ENCODE results near the gene SLC9C1.

SLC9C1 gene

DNA sequence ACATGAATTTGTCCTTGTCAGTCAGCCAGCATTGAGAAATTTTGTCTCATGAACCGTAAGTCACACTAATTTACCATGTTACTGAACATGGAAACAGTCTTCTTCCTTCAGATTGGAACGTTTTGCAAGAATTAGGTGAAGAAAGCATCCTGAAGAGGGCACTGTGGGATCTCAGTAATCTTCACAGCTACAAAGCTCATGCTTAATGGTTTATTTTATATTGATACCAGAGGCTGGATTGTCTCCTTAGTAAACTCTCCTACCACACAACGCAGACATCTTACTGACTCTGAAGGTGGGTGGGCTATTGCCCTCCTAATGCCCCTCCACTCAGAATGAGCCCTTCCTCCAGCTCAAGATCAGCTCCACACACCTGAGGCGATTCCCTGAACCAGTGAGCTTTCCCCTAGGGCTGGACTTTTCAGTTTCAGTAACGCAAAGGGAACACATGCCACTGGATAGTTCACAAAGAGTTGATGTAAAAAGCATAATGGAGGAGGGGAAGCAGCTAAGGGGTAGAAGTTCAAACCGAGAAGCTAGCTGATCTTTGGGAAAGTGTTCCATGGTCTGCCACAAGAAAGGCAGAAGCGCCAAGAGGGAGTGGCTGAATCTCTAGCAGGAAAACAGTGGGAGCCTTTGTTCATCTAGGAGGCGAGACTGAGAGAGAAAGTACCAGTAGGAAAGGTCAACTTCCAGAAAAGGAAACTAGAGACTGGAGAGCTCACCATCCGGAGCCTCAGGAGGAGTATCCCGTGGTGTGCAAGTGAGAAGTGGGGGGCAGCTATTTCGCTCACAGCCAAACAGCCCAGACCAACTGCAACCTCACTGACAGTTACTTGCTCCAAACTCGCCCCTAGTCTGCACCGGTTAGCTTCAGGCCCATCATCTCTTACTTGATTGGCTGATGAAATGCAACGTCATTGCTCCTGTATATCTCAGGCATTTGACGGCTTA lies at the start of gene SLC9C1:
SLC9C1 (minus strand) TSS at position 849 of the 954 bp plus-strand sequence. CDS start 7,425 bp downstream, outside the sequence.
- peak; percentile 83 for DNase-seq

DNA sequence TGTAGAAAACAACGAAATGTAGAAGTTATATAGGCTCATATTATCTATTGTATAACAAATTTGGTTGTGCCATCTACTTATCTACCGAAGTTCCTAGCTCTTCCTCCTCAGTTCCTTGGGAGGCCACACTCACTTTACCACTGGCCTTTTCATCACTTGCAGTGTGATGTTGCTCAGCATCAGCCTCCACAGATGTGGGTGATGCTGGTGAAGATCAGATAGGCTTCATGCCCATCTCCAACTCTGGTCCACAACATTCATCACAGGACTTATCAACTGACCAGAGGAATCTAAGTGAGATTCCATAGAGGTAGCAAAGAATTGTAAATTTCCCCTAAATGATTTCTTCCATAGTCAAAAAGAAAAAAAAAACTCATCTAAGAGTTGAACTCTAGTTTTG lies 47.4 kb upstream of the SLC9C1 start:
- no peak for DNase-seq

DNA sequence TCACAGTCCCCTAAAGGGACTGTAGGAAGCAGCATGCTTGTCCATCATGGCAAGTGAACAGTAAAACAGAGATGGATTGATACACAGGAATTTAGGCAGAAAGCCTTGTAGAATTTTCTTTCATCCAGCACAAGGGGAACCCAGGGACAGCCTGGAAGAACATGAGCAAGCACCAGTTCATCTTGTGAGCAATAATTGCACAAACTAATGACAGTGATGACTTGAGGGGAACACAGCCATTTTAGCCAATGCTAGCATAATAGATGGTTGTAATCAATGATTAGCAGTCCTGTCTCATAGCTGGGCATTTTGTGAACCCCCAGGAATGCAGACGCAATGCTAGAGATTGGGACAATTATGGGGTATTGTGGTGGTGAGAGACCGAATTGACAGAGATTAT lies 45.6 kb upstream of the SLC9C1 start:
- DNase-seq: no peak

DNA sequence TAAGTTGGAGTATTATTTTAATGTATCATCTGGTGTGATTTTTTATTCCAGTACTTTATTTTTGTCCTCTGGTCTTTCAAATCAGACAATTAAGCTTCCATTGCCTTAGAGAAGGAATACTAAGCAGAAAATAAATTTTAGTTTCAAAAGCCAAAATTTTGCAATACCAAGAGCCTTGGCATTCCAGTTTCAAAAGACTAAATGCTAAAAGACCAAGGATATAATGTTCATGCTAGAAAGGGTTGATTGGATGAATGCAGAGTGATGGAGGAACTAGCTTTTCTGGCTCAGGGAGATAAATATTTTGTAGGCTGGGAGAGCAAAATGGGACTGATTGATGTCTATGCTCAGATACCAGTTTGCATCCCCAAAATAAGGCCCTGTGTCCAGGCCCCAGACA lies 45.1 kb upstream of the SLC9C1 start:
- DNase-seq: no peak

DNA sequence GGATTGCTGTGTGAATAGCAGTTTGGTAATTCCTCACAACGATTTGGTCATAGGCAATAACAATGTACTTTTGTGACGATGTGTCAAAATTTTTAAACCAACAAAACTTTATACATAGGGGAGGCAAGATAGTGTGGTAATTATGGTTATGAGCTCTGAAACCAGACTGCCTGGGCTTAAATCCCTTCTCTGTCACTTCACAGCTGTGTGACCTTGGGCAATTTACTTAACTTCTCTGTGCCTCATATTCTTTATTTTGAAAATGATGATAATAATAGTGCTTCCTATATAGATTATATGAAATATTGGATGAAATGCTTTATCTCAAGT lies 44.7 kb upstream of the SLC9C1 start:
- DNase-seq: no peak

DNA sequence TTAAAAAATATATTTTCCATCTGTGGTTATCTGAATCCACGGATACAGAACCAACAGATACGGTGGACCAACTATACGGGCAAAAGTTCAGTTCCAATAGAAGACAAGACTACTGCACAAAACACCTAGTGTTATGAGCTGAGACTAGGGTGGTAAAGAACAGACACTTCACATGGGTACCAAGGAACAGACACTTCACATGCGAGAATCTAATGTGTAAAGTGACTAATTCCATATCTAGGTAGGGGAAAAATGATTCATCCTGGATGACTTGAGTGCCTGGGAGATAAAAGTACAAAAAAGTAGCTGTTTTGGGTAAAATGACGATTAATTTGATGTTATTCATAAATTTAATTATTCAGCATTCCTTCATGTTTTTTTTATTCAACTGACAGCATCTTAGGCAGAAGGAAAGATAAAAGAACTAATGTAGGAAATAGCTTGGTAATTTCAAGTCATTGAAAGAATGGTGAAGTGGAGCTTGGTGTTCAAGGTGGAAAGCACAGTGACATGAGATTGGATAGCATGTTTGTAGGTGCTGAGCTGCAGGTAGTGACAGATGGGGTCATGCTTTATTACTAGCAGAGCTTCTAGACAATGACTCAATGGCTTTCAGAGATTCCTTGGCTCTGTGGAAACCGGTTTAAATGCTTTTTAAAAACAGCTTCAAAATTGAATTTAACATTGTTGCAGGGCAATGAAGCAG lies 44.2 kb upstream of the SLC9C1 start:
- no peak for DNase-seq

DNA sequence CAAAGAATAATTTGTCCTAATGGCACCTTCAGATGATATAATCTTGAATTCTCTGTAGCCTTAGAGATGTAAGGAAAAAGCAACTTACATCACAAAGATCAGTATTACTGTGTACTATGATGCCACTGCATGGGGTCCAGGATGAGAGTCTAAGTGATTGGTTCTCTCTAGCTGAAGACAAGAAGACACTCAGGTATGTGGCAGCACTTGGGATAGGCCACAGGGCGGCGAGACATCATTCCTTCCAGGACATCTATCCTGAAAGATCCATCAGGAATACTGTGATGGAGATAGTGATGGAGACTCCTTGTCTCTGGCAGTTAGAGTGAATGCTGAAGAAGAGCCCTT lies 41.4 kb upstream of the SLC9C1 start:
- DNase-seq: no peak

DNA sequence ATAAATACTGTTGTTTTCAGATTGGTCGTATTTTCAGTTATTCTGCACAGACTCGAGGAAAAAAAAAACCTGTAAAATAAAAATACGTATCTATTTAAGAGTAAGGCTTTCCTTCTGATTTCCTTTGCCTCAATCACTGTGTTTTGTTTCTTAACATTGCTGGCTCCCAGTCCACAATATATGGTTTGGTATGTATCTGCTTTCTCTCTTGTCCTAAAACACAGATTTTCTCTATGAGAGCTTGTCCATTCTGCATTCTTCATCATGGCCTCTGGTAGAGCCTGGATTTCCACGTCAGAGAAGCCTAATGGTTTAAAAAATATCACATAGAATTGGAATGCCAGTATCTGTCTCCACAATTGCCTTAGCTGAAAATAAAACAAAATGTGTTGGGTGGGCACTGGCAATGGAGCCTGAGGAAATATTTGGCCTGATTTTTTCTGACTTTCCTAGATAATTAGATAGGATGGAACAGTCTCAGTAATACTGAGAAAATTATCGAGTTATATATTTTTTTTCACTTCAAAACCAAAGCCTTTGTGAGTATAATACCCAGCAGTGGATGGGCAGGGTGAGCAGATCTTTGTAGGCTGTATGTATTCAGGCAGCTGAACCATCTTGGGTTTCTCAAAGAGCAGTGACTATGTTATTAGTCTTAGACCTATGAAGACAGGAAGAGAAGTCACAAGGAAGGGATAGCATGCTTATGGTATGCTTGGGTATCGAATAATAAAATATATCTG lies 40.8 kb upstream of the SLC9C1 start:
- DNase-seq: no peak

DNA sequence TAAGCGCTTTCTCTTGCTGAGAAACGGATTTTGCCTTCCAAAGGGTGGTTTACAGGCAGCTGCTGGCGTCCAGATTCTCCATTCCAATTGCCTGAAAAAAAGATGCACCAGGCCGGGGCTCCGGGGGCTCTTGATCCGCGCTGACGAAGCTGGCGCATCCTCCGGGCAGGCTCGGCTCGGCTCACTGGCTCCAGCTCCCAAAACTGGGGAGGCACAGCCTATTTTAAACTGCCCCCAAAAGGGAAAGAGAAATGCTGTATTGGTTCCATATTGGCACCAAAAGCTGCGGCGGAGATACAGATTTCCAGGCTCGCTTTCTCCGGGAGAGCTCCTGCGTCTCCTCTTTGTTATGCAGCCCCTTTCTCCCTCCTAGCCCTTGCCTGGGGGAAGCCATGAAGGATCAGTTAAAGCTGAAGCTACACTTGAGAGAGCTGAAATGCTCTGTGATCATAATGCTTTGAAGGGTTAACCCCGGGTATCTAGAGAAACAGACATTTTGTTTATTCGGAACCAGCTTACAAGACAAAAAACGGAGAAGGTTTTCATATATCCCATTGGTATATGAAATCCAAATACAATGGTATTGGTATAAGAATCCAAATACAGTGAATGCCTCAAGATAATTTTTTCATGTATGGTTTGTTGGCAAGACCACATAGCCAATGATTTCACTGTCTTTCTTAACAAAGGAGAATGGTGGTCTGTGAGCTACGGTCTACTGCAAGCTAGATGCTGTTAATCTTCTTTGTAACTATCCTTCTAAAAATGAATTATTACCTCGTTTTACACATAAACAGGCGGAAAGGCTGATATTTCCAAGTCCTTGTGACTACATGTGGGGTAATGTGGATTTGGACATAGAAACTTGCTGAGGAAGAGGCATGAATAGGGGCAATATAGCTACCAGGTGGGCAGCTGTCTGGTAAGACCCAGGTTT lies 39.6 kb upstream of the SLC9C1 start:
- DNase-seq: no peak

DNA sequence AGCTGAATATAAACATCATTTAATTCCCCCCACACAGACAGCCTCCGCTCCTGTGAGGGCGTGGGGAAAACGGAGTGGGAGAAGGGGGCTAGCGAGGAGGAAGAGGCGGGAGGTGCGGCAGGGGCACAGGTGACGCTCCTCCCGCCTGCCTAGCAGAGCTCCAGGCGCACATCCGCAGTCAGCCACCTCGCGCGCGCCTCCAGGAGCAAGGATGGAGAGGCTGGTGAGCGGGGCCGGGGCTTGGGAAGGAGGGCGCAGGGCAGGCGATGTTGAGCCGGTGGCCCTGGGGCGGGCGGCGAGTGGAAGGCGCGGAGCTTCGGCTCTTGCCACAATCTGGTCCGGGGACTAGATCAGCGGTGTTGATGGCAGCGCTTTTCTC lies 39.0 kb upstream of the SLC9C1 start, which contains the start of gene CD200:
CD200 (plus strand) TSS at position 155 of the 379 bp plus-strand sequence; CDS start at position 212, 57 bp downstream.
- DNase-seq: no peak

DNA sequence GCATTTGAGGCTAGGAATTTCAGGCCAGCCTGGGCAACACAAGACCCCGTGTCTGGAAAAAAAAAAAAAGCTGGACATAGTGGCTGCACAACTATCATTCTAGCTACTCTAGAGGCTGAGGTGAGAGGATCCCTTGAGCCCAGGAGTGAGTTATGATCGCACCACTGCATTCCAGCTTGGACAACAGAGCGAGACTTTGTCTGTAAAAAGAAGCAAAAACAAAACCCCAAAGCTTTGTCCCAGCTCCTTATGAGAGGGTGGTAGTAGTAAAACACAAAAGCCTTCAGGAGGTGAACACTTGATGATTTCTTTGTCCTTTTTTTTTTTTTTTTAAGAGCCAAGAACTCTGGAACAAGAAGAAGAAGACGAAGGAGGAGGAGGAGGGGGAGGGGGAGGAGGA lies 37.8 kb upstream of the SLC9C1 start:
- no peak for DNase-seq

DNA sequence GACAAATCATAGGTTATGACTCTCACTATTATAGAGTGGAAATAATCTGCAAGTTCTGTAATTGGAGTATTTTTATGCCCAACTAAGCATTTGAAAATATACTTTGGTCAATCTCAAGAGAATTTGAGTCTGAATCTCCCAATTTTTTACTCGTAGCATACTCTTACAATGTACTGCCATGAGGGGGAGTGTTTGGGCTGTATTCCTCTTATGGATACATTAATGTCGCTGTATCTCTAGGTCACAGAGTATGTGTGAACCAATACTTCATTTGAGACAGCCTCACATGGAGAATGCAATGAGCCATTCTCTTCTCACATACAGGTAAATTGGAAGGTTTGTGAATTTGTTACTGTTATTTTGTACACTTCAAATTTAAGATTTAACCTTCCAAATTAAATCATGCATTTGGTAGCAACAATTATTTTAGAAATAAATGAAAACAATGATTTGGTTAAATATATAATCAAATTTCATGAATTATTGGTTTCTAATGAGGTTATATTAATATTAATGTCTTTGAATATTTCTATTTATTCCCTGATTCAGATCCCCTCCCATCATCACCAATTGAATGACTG lies 33.4 kb upstream of the SLC9C1 start:
- DNase-seq: peak; percentile 73

DNA sequence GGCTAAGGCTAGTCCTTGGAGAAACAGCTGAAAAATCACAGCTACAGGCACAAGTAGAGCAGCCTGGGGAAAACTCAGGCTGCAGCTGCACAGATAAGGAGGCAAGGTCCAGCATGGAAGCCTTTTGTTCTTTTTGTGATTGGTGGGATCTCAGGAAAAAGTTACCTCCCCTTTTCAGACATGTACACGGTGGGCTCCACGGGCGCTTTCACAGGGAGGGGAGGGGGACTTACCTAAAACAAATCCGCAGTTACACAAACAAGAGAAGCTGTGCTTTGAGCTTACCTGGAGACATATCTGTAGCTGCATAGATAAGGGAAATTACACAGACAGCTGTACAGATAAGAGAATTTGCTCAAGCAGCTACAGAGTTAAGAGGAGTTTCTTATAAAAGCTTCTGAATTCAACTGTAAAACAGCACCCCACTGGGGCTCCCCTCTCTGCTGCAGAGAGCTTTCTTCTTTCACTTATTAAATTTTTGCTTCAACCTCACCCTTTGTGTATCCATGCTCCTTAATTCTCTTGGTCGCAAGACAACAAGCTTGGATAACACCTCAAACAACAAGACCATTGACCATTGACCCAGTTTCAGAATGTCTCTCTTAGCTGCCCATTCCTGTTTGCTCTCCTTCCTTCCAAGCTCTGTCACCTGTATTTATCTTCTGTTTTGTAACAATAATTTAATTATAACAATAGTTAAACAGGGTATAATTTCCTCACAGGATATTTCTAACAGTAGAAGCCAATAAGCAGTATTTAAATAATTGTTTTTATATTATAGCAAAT lies 28.0 kb upstream of the SLC9C1 start:
- DNase-seq: peak; percentile 44

DNA sequence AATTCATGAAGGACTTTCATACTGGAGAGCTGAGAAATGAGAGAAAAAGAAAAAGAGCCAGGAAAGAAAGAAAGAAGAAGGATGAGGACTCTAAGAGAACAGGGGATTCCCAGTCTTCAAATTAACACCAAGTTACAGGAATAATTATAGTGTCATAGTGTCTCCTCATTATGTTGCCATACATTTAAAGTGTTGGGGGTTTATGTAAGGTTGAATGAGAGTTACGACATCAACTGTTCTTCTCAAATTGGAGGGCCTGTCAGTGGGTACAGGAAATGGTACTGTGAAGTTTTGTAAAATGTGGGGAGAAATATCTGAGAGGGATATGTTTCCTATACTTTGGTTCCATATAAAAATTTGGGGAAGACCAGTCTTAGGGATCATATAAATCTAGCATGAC lies 26.7 kb upstream of the SLC9C1 start:
- DNase-seq: no peak

DNA sequence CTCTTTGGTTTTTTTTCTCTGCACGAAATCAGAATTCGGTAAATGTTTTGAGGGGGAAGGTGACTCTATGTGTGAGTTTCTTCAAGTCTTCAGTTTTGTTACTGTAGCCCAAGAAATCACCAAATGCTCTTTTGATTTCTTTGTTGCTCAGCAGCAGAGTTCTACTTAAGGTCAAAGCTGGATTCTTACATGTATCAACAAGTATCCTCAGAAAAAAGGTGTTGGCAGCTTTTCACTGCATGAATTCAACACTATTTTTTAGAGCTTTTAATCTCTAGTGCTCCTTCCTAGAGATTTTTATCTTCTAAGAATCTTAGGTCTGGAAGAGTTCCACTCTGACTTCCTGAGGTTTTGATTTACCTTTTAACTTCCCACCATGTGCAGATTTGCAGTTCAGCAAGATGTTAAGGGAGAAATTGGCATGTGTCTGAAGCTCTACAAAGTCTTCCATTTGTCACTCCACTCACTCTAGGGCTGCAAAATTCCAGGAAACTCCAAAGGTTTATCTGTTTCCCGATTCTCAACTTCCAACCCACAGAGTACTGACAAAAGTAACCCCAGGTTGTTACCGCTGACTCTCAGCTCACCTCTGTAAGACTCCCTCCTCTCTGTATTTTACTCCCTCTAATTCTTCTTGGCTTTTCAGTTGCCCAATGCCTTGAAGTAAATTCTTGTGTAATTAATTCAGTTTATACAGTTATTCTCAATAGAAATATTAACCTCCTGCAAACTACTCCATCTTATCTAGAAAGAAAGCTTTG lies 25.7 kb upstream of the SLC9C1 start:
- no peak for DNase-seq

DNA sequence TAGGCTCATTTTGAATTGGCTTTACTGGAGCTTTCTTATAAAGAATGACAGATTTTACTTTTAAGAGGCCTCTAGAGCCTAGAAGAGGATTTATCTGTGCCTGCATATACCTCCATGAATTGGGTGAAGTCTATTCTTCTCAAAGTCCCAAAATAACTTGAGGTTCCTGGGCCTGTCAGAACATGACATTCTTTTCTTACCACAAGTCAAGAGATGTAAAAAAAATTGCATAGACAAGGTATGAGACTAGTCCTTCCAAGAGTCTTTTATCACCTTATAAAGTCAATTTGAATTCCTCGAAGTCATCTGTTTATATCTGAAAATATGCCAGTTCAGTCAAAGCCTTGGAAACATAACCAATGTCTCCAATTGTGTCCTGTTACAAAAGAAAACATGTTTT lies 21.8 kb upstream of the SLC9C1 start:
- DNase-seq: no peak

DNA sequence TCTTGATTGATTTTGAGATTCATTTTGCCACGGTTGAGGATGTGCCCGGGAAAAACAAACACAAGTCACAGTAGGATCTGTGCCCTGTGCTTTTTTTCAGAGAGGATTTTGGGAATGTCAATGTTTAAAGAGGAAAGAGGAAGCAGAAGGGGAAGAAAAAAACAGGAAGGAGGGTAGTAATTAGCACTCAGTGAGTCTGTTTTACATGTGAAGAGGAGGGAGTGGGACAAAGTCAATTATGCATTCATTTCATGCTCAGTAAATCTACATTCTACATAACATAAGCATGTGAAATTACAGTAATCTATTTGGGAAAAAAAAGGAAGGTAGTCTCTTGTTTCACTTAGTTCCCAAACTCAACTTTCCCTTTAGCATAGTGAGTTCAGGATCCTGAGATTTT lies 20.6 kb upstream of the SLC9C1 start:
- no peak for DNase-seq

DNA sequence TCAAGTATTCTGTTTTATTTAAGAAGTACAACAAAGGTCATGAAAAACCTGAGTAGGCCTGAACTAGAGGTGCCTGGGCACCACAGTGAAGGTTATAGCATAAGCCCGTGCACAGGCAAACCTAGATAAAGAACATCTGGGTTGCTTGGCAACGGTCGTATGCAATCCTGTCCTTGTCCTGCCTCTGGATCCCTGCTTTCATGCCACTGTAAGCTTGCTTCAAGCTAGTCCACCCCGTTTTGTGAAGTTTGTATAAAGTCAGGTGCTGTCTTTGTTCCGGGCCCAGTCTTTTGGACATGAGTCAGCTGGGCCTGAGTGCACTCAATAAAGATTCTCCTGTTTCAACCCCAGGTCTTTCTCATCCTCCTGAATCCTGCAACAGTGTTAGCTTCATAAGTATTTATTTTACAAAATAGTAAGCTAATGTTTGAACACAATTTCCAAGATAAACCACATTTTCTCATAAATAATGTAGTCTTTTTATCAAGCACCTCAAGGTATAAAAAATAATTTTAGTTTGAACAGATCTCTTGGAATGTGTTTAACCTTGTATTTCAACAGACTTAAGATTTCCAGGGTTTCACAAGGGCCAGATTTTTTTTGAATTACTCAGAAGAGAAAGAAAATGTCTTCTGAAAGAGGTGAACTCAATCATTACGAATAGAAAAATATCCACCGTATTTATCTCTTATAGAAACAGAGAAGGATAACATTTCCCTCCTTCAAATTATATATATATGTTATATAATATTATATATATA lies 14.3 kb upstream of the SLC9C1 start:
- no peak for DNase-seq

DNA sequence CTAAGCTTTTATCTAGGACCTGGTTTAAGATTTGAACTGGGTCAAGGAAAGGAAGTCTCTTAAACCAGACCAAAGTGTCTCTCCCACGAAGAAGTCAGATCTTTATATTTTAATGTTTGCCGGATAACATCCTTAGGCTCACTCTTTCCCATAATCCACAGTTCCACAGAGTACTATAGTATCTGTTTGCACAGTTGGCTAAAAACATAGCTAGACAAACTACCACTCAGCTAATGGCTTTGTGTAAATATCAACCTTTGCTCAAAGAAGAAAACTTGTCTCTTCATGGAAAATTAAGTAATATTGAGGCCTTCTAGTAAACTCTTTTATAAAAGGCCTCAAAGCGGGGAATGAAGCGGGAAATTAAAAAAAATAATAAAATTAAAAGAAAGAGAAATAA lies 13.5 kb upstream of the SLC9C1 start:
- no peak for DNase-seq

DNA sequence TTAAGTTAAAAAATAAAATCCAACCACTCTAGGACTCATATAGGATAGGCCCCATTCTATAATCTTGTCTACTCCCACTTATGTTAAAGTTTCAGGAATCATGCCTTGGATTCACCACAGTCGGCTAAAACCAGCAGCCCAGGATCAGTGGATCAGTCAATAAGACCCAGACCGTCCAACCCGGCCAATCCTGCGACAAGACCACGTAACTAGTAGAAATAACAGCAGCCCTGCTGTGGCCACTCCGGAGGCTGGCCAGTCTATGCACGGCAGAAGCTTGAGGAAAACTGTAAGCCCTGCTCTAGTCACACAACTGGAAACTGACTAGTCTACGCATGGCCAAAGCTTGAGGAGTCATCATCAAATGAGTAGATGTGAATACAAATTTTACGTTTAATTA lies 12.8 kb upstream of the SLC9C1 start:
- no peak for DNase-seq
